DMS79 (cell line): ENCODE measurements around the gene TOX3.

ENCODE experiments used
- DNase-seq: peaks from one replicate; lab custom pipeline; 2025; lab: John Stamatoyannopoulos, UW

The TOX3 gene

DNA sequence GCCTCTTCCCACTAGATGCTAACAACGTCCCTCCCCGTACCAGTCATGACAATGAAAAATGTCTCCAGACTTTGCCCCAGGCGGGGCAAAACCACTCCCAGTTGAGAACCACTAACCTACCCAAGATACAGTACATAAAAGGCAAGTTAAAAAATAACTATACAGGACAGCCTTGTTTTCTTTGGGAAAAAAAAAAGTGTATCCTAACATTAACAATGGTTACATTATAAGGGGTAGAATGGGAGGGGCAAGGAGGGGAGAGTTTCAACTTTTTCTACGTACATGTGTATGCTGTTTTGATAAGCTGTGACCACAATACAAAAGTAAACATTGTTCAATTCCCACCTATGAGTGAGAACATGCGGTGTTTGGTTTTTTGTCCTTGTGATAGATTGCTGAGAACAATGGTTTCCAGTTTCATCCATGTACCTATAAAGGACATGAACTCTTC lies 94.9 kb downstream of the TOX3 start:
- DNase-seq = no peak

DNA sequence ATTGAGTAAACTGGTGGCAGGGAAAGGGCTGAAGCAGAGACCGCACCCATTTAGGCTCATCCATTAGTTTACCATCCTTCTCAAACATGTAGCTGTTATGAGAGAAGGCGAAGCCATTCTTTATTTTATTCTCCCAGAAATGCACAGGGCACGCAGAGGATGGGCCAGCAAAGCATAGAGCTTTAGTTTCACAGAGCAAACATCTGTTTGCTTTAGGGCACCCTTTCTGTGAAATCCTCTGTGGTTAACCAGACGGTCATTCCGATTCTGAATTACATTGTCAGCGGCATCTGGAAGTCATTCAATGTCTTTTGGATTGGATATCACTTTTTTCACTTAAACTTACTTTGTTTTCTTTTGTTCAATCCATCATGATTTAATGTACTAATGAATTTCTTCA lies 96.0 kb downstream of the TOX3 start:
- DNase-seq = no peak

GRCh38 chr16:52450241-52450640 lies 96.7 kb downstream of the TOX3 start:
- DNase-seq = no peak

GRCh38 chr16:52446080-52446479 lies 100.9 kb downstream of the TOX3 start:
- DNase-seq = no peak

DNA sequence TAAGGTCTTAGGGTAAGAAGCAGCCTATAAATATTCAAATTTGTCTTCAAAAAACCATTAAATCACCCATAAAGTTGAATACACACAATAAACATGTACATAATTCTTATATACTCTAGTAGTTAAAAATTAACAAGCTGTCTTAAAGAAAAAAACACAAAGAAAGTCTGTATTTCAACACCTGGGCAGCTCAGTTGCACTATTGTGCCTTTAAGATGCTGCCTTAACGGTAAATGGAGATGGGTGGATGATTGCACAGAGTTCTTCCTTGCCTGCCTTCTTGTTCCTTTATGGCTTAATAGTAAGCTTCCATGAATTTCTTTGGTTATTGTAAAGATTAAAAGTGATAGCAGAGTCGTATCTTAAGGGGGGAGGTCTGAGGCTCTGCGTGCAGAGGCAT lies 105.1 kb downstream of the TOX3 start:
- no peak for DNase-seq

- no peak for DNase-seq
Measured at GRCh38 chr16:52440248-52440647, 106.7 kb downstream of the TOX3 start.

DNA sequence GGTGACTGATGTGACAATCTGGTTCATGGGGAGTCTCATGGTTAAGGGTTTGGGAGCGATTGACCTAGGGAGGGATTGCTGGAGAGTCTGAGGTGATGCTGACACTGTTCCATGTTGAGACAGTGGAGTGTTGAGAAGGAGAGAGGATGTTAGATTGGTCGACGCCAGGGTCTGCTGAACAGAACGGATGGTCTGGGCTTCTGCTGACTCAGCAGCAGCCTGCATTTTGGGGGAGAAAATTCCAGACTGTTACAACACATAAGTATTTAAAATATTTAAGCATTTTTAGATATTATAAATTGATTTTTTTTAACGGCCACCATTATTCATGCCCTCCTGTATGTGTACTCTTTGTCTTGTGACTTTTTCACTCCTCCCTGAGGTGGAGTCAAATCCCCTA lies 107.2 kb downstream of the TOX3 start:
- no peak for DNase-seq

- DNase-seq = no peak
Measured at GRCh38 chr16:52439171-52439701, 107.7 kb downstream of the TOX3 start.

DNA sequence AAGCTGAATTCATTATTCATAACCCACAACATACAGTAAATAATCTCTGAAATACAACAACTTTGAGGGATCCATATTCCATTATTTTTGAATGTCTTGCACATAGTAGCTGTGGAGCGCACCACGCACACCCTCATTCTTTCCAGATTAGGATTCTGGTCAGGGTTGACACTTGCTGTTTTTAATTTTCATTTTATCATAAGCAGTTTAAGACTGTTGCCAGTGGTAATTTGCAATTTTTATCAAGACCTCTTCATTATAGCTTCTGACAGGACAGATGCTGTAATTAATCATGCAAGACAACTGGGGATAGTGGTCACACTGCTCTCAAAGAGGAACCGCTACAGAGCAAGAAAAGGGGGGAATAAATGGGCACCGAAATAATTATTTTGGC lies 109.7 kb downstream of the TOX3 start:
- DNase-seq = no peak

GRCh38 chr16:52436339-52437276 lies 110.3 kb downstream of the TOX3 start:
- no peak for DNase-seq

GRCh38 chr16:52434224-52434623 lies 112.7 kb downstream of the TOX3 start:
- DNase-seq = no peak

DNA sequence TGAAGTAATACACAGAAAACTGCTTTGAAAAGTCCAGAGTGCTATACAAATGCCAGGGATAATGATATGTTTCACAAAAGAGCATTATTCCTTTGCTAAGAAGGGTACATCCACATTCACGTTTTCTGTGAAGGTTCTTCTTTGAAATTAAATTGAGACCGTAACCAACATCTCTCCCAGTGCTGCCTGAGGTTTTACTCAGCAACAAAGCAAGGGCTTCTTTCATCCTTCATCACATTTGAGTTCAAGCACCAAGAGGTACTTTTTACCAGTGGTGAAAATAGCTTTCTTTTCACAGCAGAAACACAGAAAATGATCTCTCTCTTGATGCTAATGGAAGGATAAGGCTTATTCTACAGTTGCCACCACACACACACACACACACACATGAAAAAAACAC lies 113.3 kb downstream of the TOX3 start:
- no peak for DNase-seq

GRCh38 chr16:52424591-52424990 lies 122.4 kb downstream of the TOX3 start:
- DNase-seq = no peak

GRCh38 chr16:52422307-52422706 lies 124.6 kb downstream of the TOX3 start:
- DNase-seq = no peak

- no peak for DNase-seq
Measured at GRCh38 chr16:52418201-52418600, 128.7 kb downstream of the TOX3 start.

DNA sequence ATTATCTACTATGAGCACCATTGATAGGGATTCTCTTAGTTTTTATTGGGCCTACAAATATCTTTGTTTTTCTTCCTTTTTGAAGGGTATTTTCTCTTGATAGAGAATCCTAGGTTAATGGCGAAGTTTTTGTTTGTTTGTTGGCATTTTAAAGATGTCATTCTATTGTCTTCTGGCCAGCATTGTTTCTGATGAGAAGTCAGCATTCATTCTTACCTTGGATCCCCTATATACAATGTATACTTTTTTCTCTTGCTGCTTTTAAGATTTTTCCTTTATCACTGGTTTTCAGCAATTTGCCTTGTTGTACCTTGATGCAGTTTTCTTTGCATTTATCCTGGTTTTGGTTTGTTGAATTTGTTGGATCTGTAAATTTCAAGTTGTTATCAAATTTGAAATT lies 130.1 kb downstream of the TOX3 start:
- DNase-seq = no peak

- no peak for DNase-seq
Measured at GRCh38 chr16:52411011-52411410, 135.9 kb downstream of the TOX3 start.

GRCh38 chr16:52408191-52408845 lies 138.6 kb downstream of the TOX3 start:
- DNase-seq = no peak

DNA sequence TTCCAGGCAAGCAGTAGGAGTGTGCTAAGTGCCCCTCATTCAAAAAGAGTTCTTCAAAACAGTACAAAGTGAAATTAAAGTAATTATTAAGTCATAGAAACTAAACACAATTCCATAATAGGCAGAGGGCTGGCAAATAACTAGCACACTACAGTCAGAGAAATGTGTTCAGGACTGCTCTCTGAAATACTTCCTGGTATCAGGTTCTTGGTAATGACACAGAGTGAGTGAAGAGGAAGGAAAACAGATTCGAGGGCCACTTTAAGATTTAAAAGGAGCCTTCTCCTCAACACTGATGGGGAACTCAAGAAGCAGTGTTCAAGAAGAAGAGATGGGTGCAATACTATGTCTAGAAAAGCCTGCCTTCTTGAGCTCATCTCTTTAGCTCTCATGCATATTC lies 139.2 kb downstream of the TOX3 start:
- DNase-seq = peak; percentile 77

DNA sequence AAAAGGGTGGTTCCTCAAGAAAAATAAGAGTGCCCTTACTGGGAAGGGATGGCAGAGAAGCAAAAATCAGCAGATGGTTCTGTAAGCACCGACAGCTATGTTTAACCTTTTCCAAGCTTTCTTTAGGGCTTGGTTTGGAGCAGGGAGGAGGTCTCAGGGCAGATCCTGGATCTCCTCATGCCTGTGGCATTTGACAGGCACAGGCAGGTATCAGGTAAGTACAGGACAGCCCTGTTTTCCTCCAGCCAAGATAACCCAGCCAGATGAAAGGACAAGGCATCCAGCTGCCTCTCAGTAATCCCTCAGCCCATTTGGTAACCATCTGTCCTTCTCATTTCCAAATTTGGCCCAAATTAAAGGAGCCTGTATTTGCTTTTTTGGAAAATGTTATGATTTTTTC lies 141.5 kb downstream of the TOX3 start:
- DNase-seq = no peak

DNA sequence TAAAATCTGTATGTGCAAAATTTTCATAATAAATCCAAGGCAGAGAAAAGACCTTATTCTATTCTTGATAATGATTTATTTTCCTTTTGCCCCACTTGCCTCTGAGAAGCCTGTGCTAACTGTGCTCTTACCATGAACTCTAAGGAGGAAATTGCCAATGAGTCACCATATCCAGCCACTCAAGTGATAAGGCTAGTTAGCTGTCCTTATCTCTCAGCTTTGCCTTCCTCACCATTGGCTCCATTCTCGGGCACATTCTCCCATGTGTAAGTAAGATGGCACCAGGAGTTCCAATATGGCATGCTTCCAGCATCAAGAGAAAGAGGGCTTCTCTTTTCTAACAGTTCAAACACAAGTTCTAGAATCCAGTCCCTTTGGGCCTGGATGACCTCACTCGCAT lies 142.4 kb downstream of the TOX3 start:
- DNase-seq = no peak

- no peak for DNase-seq
Measured at GRCh38 chr16:52399116-52399515, 147.8 kb downstream of the TOX3 start.

GRCh38 chr16:52398491-52398960 lies 148.4 kb downstream of the TOX3 start:
- DNase-seq = no peak
